Stimulated activated CD4-positive, alpha-beta T cell treated with anti-CD3 and anti-CD28 coated beads, TNF-alpha, amount 100 ng/mL, for 1 hour (primary cell): ENCODE data around the gene SLC9C2.
"Not testable (repeated sequence)": the region's sequence is repeated elsewhere in the genome, so short reads cannot be mapped to it uniquely, and the experiment has no call there.

Experiments
- DNase-seq, 3 donors: peaks; one replicate each; pipeline ENCODE4 v3.0.0-alpha.2; 2020; ENCODE audit warnings: low read depth in 3 of 3, low spot score in 1 of 3

SLC9C2 gene

DNA sequence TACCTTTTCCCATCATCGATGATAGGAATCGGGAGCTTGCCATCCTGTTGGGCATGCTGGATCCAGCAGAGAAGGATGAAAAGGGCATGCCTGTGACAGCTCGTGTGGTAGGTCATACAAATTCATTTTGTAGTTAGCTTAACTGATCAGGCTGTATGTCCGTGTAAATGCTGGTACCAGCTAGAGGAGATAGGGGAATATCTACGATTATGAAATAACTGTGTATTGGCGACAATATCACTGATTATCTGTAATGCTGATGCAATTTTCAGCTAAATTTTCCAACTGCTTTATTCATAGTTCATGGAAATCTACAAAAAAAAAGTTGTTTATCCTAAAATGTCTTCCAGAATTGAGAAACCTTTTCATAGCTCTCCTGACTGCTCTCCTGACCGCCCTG is 117.5 kb downstream of the SLC9C2 start:
- no peak for DNase-seq

DNA sequence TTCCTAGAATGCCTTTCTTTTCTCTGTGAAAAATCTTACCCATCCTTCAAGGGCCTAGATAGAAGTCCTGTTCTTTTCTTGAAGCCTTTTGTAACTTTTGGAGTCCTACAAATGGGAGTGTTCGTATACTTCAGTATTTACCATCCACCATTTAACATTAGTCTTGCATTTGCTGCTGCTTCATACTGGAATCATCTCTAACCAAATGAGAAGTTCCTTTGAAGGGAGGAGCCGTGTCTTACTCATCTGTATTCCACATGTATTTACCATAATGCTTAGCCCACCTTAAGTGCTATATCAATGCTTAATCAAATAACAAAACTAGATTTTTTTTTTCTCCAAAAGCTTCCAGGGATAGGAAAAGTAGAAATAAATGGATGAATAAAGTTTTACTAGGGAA is 118.6 kb downstream of the SLC9C2 start:
- no peak for DNase-seq

DNA sequence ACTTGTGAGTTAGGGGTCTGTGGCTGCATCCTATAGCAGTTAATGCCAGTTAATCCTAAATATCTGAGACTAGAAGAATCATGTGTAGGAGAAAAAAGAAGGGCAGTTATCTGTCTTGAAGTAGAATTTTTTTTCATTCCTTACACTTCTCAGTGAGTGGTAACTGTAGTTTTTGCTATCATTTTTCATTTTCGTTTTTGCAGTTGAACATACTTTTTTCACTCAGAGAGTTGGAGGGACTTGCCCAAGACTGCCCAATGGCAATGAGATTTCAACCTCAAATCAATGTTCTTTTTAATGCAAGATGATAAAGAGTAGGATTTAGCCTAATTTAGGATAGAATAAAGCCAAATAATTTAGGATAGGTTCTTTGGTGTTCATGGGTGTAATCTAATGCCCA is 120.2 kb downstream of the SLC9C2 start:
- no peak for DNase-seq

DNA sequence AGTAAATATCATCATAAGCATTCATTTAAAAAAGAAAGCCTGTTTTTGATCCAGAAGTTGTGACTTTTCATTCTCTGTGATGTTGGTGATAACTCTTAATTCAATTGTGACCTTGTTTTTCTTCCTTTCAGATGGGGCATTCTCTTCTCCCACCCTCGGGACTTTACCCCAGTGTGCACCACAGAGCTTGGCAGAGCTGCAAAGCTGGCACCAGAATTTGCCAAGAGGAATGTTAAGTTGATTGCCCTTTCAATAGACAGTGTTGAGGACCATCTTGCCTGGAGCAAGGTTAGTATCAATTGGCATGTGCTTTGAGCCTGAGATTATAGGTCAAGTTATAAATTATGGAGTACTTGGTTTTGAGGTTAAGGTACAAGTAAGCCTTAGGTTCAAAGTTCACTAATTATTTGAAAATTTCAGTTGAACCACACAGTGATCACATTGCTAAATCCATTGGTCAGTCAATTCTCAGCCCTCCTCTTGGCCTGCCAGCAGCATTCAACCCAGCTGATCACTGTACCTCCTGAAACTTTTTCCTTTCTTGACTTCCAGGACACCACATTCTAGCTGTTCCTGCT is 121.6 kb downstream of the SLC9C2 start:
- no peak for DNase-seq

DNA sequence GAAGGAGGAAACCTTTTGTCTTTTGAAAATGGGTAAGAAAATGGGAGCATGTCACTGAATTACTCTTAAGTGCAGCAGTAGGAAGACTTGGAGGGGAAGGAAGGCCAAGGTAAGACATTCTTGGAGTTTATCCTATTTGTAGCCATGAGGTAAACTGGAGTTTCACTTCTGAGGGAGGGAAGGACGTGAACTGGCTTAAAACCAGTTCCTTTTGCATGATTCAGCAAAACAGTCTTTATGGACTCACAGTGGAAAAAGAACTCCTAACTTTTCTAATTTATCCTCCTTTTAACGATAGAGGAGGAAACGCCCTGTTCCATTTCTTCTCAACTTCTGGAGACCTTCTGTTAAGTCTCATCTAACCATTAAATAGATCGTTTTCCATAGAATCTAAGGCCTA is 123.2 kb downstream of the SLC9C2 start:
- DNase-seq = no peak

DNA sequence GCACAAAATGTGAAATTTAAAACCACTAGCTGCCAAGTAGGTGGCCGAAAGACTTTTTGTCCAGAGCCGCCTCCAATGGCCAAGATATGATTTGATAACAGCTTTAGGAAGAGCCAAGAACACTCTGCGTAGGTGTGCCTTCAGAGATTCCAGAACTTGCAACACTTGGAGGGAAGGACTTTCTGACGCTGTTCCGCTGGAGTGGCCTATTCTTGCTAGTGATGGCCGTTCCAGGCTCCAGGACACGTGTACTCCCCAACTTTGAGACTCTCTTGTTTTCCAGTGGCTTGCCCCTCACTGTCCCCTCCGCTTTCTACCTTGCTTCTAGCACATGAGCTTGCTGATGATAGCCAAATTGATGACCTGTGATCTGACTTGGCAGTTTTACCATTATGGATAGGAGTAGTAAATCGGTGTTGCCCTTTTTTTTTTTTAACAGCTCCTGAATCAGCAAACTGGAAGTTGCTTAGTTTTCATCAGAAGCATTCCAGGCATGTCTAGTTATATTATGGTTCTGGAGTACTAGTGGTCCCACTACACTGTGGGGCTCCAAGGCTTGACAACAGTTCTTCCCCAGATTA is 124.7 kb downstream of the SLC9C2 start:
- no peak for DNase-seq

DNA sequence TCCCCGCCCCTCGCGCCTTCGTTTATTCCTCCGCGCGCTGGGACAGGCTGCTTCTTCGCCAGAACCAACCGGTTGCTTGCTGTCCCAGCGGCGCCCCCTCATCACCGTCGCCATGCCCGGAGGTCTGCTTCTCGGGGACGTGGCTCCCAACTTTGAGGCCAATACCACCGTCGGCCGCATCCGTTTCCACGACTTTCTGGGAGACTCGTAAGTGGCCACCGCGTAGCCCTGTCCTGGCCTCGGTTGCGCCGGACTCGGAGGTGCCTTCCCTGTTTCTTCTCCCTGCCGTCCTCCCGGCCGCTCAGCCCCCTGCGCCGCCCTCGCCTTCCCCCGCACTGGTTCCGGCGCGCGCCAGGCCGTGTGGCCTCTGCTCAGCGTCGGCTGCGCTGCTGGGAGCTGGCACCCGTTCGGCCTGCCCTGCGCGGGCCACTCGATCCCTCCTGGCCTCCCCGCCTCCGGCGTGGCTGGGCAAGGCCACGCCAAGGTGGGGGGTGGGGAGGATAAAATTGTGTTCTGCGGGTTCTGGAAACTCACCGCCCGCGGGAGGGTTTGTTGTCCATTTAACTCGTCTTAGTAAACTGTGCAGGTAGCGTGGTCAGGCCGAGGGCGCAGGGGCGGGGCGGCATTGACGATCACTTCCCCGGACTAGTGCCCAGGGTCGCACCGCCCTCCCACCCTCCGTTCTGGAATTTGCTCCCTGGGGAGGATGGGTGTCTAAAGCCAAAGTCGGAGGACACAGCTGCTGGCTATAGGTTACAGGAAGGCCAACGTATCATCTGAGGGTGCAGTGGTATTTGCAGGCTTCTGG is 125.4 kb downstream of the SLC9C2 start, which contains the start of gene PRDX6:
PRDX6 (plus strand) TSS at position 50 of the 808 bp plus-strand sequence; CDS start at position 113, 63 bp downstream.
- peak; percentile 54 to 78 (median 67) for DNase-seq

DNA sequence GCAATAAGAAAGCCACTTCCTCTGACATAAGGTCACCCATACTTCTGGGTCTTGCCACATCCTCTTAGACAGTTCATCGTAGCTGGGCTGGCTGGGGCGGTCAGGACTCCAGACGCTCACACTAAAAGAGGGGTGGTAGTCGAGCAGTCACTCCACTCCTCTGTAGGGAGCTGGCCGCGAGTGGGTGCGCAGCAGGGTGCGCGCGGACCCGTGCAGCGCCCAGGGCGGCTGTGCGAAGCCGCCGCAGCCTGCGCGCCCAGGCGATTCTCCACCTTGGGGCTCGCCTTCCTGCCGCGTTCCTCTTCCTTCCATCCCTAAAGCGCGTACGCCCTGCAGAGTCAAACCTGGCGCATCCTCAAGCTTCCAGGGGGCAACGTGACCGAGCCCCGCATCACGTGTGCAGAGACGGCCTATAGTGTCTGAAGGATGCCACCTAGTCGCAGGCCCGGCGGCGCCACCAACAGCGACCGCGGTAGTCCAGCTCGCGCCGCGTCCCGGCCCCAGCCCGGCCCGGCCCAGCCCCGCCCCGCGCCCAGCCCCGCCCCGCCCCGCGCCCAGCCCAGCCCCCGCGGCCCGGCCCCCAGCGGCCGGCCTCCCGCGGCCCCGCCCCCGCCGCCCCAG is 126.1 kb downstream of the SLC9C2 start:
- DNase-seq = peak in 2 of 3 donors; percentile 33 to 45

DNA sequence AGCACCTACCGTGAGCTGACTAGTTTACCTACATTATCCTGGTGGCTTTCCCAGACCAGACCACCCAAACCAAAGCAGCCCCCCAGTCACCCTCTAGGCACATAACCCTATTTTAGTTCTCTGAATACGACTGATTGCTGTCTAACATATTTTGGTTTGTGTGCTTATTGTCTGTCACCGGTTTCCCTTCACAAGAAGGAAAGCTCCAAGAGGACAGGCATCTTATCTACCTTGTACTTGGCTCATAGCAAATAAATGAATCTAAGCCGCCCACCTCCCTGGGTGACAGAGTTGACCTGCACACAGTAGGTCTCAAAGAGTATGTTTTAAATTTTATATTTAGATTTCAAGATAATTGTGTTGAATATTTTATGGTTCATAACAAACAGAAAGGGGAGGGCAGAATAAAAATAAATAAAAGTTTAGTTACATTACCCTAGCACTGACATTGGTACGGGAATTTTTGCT is 126.6 kb downstream of the SLC9C2 start:
- no peak for DNase-seq

DNA sequence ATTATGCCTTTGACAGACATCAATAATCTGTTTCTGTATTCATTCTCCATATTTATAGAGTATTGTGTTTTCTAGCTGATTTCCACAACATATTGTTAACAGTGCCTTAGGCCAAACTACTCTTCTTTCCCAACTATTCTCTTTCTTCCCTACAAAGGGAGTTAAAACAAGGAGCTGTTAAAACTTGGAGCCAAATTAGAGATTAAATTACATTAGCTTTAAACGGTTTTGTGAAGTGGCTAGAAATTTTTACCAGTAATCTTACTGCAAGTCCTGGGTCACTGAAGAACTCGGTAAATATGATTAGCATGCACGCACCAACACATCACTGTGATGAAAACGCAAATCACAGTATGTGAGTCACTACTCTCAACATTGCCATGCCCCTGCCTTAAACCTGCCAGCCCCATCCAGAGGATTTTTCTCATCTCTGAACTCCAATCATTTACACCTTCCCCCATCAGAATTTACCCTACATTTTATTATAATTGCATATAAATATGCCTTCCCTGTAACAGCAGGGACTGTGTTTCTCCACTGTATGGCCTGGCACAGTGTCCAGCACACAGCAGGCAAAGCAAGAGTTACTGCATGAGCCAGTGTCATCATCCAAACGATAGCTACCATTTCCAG is 127.2 kb downstream of the SLC9C2 start:
- DNase-seq = no peak

DNA sequence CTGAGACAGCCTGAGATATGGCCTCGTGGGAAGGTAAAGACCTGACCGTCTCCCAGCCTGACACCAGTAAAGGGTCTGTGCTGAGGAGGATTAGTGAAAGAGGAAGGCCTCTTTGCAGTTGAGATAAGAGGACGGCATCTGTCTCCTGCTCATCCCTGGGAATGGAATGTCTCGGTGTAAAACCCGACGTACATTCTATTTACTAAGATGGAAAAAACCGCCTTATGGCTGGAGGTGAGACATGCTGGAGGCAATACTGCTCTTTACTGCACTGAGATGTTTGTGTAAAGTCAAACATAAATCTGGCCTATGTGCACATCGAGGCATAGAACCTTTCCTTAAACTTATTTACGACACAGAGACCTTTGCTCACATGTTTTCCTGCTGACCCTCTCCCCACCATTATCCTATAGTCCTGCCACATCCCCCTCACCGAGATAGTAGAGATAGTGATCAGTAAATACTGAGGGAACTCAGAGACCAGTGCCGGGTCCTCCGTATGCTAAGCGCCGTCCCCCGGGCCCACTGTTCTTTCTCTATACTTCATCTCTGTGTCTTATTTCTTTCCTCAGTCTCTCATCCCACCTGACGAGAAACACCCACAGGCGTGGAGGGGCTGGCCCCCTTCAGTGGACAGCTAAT is 128.0 kb downstream of the SLC9C2 start:
- DNase-seq = not testable (repeated sequence)

DNA sequence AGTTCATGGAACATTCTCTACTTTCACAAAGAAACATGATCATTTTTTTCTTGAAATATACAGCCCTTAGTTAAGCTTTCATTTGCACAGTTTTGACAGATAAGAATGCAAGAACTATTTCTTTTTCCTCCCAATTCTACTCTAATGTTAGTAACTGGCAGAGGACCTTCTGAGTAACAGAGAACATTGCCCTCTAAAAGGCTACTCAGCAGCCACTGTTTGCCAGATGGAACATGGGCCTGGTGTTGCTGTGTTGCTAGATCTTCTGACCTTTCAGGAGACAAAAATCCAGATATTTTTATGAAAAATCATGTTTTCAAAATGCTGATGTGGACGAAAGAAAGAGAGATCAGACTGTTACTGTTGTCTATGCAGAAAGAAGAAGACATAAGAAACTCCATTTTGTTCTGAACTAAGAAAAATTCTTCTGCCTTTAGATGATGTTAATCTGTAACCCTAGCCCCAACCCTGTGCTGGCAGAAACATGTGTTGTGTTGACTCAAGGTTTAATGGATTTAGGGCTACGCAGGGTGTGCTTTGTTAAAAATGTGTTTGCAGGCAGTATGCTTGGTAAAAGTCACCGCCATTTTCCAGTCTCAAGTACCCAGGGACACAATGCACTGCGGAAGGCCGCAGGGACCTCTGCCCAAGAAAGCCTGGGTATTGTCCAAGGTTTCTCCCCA is 128.6 kb downstream of the SLC9C2 start:
- no peak for DNase-seq

DNA sequence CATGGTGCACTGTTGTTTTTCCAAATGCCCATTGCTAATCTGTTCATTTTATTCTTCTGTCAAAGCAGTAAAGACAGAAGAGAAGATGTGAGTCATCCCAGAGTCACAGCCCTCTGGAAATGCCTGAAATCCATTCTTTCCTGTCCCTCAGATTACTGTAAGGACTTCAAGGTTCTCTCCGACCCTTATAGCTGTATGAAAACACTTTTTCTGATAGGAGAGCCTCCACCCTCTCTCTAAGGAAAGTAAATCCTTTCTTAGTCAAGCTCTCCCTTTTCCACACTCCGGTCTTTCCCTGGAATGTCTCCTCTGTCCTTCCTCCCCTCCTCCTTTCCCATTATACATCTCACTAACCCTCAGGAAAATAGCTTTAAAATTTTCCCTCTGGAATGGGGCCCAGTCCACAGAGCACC is 129.3 kb downstream of the SLC9C2 start:
- no peak for DNase-seq

DNA sequence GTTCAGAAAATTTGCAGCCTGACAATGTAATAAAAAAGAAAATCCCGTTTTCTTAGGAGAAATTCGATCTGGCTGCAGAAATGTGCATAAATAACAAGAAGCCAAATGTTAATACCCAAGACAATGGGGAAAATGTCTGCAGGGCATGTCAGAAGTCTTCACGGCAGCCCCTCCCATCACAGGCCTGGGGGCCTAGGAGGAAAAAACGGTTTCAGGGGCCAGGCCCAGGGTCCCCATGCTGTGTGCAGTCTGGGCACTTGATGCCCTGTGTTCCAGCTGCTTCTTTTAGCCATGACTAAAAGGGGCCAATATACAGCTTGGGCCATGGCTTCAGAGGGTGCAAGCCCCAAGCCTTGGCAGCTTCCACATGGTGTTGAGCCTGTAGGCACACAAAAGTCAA is 132.3 kb downstream of the SLC9C2 start:
- DNase-seq = no peak

DNA sequence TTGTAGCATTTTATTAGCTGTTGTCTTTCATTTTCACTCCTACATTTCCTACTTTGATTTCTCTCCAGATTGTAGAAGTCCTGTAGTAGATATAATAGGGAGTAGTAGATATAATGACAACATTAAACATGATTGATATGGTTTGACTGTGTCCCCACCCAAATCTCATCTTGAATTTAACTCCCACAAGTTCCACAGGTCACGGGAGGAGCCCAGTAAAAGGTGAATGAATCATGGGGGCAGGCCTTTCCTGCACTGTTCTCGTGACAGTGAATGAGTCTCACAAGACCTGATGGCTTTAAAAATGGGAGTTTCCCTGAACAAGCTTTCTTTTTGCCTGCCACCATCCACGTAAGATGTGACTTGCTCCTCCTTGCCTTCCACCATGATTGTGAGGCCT is 133.2 kb downstream of the SLC9C2 start:
- no peak for DNase-seq

DNA sequence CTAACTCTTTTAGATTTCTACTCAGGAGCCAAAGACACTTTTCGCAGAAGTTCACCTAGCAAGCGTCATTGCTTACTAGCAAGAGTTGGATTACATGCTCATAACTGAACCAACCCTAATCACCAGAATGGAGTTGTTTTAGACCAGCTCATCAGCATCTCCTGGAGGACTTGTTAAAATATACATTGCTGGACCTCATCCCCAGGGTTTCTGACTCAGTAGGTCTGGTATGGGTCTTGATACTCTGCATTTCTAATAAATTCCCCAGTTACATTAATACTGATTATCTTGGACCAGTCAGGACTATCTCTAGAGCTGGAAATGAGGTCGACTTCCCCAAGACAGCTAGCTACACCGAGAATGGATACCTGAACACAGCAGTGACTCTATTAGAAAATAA is 135.4 kb downstream of the SLC9C2 start:
- DNase-seq = no peak

DNA sequence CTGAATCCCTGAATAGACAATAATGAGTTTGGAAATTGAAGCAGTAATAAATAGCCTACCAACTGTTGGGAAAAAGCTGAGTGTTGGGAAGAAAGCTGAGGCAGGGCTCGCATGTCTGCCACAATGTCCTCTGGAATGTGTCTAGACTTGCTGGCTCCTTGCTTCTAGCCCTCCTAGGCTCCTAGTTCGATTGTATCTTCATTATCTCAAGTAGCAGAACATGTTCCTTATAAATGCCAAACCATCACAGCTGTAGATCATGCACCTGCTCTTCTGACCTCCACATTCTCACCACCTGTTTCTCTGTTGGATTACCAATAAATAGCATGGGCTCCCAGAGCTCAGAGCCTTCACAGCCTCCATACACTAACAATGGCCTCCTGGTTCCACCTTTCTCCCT is 138.7 kb downstream of the SLC9C2 start:
- DNase-seq = not testable (repeated sequence)

DNA sequence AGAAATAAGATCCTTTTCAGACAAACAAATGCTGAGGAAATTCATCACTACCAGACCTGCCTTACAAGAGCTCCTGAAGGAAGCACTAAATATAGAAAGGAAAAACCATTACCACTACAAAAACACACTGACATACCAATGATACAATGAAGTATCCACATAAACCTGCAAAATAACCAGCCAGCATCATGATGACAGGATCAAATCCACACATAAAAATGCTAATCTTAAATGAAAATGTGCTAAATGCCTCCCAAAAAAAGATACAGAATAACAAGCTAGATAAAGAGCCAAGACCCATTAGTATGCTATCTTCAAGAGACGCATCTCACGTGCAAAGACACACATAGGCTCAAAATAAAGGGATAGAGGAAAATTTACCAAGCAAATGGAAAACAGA is 140.2 kb downstream of the SLC9C2 start:
- DNase-seq = not testable (repeated sequence)

DNA sequence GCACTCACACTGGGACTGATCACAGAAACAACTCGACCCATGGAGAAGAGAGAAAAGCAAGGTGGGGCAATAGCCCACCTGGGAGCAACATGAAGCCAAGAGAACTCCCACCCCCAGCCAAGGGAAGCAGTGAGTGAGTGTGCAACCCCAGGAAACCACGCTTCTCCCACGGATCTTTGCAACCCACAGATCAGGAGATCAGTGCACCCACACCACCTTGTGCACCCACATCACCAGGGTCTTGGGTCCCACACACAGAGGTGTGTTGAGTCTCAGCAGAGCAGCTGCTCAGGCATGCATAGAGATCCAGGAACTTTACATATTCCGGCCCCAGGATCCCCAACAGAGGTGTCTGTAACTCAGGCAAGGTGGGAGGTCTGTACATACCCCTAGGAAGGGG is 143.0 kb downstream of the SLC9C2 start:
- no peak for DNase-seq

DNA sequence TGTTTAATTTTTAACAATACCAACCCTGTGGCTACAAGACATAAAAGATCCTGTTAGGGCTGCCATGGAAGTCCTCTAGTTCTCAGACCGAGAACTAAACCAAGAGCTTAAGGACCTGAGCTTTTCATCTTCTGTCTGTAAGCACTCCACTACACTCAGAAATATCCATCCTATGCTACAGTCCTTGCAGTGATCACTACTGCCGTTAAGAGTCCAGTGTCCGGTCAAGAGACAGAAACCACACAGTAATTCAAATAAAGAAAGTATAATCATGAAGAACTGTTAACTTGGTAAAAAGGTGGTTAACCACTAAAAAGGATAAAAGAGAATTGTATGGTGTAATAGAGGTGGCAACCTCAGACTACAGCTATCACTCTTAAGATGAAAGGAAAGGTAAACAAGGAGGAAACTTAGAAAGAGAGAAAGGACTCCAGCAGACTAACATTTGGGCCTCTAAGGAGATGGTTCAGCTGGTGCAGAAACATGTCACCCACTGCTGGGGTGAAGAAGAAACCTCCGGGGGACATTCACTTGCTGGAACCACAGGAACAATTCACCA is 147.8 kb downstream of the SLC9C2 start:
- DNase-seq = no peak
